Measurements from ENCODE around the gene TAS2R60. TPM values are rescaled to one million over a fixed set of nuclear protein-coding genes. Genes with fewer than 3 reads are reported as not detected.

Gene TAS2R60
- total RNA-seq, 1 donor from 2014 or later = not detected

DNA sequence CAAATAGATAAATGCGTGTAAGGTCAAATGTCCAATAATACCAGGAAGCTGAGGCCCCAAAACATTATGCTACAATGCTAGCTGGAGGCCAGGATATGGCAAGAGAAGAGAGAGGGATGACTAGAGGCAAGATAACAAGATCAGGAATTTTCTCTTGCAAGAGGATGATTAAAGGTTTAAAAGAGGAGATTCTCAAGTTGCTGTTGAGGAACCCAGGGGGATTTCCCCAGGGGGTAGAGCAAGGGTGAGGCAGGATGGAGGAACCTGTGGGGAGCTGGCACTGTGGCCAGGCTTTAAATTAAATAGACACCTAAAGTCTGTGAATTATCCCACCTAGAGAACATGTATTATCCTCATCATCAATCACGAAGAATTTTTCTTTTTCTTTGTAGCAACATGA, 3.4 kb upstream of the TAS2R60 start:
- DNase-seq (ENCODE audit: low read depth in 2 of 2) = no peak

DNA sequence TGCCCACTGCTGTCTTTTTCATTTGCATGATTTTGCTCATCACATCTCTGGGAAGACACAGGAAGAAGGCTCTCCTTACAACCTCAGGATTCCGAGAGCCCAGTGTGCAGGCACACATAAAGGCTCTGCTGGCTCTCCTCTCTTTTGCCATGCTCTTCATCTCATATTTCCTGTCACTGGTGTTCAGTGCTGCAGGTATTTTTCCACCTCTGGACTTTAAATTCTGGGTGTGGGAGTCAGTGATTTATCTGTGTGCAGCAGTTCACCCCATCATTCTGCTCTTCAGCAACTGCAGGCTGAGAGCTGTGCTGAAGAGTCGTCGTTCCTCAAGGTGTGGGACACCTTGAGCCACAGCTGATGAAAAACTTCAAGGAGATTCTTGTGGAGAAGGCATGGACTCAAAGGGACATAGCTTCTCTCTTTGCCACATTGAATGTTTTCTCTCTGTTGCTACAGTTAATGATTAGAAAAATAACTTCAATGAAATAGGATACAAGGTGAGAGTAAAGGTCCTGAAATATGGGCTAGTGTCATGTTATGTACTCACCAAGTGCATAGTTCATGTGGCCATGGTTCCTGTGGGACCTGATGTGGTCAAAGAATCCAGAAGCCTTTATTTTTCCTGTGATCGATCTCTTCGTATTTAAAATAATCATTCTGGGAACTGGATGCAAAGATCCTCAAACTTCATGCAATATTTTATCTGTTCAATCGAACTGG, 970 bp downstream of the TAS2R60 start:
- DNase-seq (ENCODE audit: low read depth in 2 of 2) = no peak

DNA sequence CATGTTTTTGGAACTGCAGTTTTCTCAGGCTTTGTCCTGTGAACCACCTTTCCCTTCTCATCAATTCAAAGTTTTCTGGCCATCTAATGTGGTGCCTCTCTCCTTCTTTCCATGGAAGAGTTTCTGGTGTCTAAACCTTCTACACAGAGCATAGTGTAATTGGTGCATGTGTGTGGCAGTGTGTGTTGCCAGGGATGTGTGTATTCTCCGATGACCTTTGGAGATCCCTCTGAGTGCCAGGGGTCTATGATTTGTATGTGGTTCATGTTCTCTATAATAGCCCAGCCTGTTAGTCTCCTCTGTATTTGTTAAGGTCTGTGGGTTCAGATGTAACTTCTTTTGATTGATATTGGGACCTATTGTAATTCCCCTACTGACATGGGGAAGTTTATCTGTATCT, 1.5 kb downstream of the TAS2R60 start:
- no peak for DNase-seq (ENCODE audit: low read depth in 2 of 2)

DNA sequence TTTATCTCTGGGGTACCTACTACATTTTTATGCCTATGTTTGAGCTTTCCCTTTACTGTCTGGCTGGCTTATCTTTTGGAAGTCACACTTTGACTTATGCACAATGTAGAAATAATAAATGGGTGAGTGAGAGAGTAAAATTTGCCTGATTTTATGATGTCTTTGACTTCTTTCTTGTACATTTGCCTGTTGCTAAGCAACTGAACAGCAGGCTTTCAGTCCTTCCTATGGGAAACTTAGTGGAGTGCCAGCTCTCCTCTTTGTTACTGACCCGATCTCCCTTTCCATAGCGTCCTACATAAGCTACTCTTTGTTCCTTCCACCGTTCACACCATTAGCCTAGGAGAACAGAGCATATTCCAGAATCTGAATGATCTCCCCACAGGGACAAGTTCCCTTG, 4.2 kb downstream of the TAS2R60 start:
- no peak for DNase-seq (ENCODE audit: low read depth in 2 of 2)

DNA sequence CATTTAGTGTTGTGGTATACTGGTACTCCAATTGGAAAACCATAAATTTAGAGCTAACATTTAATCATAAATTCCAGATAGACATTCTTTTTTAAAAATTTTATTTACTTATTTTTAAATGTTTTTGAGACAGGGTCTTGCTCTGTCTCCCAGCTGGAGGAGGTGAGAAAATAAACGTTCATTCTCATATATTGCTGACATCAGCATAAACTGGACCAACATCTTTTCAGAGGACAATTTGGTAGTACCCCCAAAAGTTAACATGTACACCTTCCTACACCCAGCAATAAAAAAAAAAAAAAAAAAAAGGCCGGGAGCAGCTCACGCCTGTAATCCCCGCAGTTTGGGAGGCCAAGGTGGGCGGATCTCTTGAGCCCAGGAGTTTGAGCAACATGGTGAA, 5.2 kb downstream of the TAS2R60 start:
- DNase-seq (ENCODE audit: low read depth in 2 of 2) = no peak

DNA sequence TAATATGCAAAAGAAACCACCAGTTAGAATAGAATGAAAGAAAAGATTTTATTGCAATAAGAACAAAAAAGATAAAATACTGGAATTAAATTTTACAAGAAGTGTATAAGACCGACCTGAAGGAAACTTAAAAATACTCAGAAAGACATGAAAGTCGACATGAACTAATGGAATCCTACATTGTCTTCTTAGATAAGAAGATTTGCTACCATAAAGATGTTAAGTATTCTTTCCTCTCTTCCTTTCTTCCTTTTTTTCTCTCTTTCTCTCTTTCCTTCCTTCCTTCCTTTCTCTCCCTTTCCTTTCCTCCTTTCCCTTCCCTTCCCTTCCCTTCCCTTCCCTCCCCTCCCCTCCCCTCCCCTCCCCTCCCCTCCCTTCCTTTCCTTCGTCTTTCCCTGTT, 6.5 kb downstream of the TAS2R60 start:
- DNase-seq (ENCODE audit: low read depth in 2 of 2) = no peak

DNA sequence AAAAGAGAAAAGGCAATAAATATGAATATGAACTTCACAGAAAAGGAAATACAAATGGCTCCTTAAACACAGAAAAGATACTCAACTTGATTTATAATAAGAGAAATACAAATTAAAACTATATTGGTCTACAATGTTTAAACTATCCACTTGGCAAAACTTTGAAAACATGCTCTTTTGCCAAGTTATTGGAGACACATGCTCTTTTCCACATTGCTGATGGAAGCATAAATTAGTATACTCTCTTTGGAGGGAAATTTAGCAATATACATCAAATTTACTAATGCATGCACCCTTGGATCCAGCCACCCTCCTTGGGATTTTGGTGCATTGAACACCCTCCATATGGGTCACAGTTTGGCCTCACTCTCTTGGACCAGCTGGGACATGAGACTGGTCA, 7.9 kb downstream of the TAS2R60 start:
- DNase-seq (ENCODE audit: low read depth in 2 of 2) = no peak

DNA sequence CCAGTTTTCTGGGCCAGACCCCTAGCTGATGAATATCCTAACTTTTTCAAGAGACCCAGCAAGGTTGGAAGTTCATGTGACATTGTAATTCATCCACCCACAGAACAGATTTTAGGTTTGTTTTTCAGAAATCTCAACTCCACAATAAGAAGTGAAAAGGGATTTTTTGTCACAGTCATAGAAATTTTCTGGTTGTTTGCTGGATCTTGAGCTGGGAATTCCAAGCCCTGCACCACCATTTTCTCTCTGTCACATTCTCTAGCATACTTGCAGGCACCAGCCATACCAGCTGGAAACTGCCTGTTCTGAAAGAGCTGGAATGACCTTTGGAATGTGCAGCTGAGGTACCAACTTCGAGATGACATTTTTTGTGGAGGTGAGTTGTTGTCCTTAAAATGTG, 8.5 kb downstream of the TAS2R60 start:
- DNase-seq (ENCODE audit: low read depth in 2 of 2) = no peak

DNA sequence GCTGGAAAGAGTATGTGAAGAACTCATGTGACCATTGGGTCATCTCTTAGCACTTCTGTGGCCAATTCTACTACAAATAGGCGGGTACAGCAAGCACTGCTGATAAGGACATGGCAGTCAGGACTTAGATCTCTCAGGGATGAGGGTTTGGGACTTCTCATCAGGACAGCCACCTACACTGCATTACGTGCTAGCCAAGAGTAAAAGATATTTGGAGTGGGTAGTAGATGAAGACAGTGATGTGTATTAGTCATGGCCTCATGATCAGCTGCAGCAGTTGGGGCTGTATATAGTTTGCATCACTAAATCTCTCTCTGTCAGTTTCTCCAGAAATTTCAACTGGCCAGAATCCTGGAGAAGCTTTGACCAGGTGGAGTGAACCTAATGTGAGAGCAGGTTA, 9.2 kb downstream of the TAS2R60 start:
- DNase-seq (ENCODE audit: low read depth in 2 of 2) = no peak

DNA sequence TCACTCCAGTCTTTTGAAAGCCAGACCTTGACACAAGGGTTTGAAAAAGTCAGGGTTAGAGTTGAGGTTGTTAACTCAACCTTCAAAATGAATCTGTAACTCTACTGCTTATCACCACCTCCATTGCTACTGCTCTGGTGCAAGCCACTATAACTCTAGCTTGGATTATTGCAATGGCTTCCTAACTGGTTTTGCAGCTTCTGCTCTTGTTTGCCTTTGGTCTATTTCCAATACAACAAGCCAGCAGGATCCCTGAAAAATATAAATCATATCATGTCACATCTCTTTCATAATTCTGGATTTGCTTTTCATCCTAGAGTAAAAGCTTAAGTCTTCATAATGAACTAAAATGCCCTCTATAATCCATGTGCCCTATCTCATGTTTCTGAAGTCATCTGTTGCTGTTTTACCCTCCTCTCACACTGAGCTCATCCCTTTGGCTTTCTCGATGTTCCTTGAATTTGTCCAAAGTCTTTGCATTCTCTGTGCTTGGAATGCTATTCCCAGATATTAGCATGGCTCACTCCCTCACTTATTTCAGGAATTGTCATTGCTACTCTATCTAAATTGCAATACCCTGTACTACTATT, 10.9 kb downstream of the TAS2R60 start:
- DNase-seq (ENCODE audit: low read depth in 2 of 2) = no peak

DNA sequence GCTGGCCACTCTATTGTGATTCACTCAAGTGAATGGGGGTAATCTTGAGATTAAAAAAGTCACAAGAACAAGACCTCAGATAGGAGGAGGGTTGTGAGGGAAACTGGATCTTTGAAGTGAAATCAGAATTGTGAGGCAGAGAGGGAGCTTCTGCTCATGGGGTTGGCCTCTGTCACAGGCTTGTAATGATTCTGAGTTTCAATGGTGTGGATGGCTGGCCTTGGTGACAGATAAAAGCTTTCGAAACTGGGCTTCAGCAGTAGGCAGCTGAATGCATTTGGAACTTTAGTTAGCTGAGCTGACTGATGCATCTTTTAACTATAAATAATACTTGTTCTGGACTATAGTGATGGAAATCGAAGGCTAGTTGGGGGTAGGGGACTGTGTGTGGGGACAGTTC, 12.2 kb downstream of the TAS2R60 start:
- DNase-seq (ENCODE audit: low read depth in 2 of 2) = no peak

DNA sequence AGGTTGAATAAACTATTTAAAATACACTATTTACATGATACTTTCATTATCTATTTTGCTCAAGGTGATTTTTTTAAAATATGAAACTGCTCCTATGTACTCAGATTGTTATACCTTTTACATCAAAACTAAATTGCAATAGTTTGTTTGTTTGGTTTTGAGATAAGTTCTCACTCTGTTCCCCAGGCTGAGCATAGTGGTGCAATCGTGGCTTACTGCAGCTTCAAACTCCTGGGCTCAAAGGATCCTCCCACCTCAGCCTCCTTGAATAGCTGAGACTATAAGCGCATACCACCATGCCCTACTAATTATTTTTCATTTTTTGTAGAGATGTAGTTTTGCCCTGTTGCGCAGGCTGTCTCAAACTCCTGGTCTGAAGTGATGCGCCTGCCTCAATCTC, 12.7 kb downstream of the TAS2R60 start:
- no peak for DNase-seq (ENCODE audit: low read depth in 2 of 2)

DNA sequence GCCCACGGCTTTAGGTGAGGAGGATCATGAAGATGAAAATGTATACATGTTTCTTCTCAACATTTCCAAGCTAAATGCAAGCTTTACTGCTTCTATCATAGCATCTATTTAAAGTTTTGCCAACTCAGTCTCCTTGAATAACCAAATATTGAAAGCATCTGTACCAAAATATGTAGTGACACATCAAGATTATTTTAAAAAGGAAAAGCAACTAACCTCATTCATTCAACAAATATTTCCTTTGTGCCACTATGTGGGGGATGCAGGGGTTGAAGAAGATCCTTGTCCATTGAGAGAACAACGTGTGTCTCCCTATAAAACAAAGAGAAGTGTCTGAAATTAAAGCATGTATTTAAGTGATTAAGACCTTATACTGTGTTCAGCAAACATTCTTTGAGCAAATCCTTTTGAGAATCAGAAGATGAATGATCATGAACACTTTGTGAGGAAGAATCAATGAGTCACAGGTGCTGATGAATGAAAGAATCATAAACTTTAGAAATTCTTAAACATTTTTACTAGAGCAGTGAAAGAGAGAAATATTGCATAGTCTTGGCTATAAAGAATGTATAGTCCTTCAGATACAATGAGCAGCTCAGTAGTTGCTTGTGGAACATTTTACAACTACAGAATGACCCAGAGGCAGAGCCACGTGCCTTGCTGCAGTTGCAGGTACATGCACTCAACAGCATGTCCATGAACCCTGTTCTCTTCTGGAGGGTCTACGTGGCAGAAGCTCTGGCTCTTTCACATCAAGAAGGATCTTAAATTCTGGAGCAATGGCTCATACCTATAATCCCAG, 13.9 kb downstream of the TAS2R60 start:
- peak in 1 of 2 donors; percentile 21 for DNase-seq (ENCODE audit: low read depth in 2 of 2)

DNA sequence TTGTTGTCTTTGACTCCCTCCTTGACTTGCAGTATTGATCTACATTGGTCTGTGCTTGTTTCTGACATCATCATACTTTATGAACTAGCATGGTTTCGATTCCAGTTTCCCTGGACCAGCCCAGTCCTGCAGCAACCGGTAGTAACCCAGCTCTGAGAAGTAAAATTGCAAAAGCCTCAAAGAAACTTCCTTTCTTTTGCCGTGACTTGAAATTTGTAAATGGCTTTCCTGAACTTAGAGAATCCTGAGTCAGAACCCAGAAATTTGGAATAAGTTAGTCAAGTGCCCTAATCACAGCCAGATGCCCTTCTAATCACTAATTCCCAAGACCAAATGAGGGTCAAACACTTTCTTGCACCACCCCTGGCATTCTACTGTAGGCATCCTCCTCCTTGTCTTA, 15.0 kb downstream of the TAS2R60 start:
- no peak for DNase-seq (ENCODE audit: low read depth in 2 of 2)

DNA sequence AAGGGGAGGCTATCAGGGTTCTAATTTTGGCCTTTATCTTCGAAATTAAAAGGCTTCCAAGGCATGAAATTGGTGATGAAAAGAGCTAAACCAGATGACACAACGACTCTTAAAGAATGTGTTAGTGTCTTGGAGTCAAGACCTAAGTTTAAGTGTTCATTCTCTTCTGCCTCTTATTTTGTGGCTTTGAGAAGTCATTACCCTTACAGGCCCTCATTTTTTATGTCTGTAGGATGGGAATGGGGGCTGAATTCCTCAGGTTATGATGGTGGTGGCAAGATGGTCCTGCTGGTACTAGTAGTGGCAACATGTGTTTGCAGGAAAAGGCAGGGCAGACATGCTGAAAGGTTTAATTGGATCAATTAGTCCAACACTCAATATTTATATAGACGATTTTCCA, 15.4 kb downstream of the TAS2R60 start:
- DNase-seq (ENCODE audit: low read depth in 2 of 2) = no peak

DNA sequence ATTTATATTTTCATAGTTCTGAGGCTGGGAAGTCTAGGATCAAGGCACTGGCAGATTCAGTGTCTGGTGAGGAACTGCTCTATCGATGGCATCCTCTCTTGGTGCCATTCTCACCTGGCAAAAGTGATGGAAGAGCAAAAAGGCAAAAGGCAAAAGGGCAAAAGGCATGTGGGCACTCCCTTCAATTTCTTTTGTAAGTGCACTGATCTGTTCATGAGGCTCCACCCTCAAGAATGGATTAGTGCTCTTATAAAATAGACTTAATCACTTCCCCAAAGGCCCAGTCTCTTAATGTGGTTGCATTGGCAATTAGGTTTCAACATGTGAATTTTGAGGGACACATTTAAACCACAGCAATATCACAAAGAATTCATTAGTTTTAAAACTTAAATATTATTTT, 16.1 kb downstream of the TAS2R60 start:
- no peak for DNase-seq (ENCODE audit: low read depth in 2 of 2)

DNA sequence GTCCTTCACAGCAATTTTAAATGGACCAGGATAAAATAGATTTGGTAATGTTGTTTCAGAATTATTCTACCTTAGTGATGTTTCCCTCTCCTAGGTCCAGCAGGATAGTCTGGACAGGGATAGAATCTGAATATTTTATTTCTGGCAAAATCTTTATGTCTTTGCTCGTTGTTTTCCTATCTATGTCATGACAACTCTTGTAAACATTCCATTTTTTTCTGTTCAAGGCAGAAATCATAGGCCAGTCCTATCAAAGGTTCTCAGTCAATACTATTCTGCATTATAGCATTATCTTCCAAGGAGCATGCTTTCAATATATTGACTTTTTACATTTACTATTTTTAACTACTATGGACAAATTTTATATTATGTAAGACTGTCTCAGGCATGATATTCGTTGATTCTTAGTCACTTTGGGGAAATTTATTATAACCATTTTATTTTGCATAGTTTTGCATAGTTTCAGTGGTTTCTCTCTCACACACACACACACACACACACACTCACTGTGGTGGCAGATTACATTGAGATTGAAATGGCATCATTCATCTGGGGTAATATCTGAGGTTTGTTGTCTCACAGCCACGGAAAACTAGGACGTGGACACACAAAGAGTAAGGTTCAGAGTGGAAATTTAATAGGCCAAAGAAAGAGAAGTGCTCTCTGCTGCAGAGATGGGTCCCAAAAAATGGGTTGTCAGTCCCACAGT, 17.2 kb downstream of the TAS2R60 start:
- DNase-seq (ENCODE audit: low read depth in 2 of 2) = no peak

DNA sequence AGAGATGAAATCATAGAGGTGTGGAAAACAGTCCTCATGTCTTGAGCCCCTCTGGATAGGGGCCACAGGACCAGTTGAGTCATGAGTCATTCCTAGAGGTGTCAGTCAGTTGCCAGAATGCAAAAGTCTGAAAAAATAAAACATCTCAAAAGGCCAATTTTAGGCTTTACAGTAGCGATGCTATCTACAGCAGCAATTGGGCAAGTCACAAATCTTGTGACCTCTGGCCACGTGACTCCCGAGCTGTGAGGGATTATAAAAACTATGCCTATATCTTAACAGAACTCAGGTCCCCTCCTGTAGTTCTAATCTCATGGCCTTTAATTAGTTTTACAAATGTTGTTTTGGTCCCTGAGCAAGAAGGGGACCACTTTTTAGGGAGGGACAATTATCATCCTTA, 18.8 kb downstream of the TAS2R60 start:
- no peak for DNase-seq (ENCODE audit: low read depth in 2 of 2)

DNA sequence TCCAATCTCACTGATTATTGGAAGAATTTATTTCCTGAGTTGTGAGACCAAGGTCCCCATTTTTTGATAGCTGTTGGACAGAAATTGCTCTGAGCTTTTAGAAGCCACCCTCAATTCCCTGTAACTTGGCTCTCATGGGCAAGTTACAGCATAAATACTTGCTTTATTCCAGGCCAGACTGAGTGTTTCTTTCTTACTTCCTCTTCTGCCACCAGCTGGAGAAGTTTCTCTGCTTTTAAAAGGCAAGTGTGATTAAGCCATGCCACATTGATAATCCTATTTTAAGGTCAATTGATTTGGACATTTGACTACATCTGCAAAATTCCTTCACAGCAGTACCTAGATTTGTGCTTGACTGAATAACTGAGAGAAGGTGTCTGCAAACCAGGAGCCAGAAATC, 20.3 kb downstream of the TAS2R60 start:
- DNase-seq (ENCODE audit: low read depth in 2 of 2) = no peak

DNA sequence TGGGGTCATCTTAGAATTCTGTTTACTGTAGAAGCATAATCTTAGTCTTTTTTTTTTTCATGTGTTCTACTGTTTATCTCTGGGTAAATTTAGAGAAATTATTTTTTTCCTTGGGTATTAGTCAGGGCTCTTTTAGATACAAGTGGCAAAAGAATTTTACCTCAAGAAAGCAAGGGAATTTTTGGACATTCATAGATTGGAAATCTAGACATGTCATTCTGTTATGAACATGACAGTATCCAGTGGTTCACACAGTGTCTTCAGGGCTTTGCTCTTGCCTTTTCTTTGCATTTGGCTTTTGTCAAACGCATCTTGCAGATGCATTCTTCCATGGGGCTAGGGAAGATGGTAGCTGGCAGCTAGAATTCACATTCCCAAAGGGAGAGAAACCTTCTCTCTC, 20.7 kb downstream of the TAS2R60 start:
- DNase-seq (ENCODE audit: low read depth in 2 of 2) = no peak

DNA sequence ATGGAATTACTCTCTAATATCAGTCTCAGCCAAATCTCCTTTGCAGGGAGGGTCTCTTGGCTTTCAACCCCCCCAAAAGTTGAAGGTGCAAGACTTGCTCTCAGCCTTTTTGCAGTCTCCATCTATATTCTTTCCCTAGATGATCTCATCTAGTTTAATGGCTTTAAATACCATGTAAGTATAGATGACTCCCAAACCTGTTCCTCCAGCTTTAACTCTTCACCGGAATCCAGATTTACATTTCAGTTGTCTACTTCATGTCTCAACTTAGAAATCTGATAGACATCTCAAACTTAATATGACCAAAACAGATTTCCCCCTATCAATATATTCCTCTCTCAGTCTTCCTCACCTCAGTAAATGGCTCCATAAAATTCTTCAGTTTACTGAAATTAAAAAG, 24.5 kb downstream of the TAS2R60 start:
- no peak for DNase-seq (ENCODE audit: low read depth in 2 of 2)

DNA sequence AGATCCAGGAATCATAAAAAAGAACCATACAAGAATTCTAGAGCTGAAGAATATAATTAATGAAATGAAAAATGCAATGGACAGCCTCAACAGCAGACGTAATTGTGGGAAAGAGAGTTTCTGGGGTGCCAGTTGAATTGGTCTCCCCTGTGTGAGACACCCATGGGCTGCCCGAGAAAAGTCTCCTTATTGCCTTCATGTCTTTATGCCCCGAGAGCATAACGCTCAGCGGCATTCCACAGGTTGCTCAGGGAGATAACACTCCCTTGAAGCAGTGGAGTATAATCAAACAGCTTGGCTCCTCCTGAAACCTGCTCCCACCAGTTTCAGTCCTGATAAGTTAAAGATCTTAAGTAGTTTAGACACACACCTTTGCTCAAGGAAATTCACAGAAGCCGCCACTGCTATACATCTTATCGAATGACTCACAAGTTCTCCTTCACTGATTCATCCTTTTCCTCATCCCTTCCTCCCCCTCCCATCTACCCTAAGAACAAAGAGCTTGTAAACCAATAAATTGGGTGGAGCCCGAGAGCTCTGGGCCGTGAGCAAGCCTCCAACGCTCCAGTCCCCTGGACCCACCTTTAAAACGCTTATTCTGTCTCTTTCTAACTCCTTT, 28.9 kb downstream of the TAS2R60 start:
- DNase-seq (ENCODE audit: low read depth in 2 of 2) = peak in 1 of 2 donors; percentile 46

Data from lung microvascular endothelial cell (primary cell).